NB4 (cell line): Measurements from ENCODE around the gene NELFCD.

Experiments
- CTCF ChIP-seq: IDR thresholded peaks from one replicate; pipeline ENCODE4 v1.5.1; 2012; ENCODE audit warnings: low read depth, low read length
- MAX ChIP-seq: IDR thresholded peaks from 2 replicates; pipeline ENCODE4 v1.6.1; 2011; ENCODE audit warnings: low read depth, low read length
- POLR2A ChIP-seq: IDR thresholded peaks from 2 replicates; pipeline ENCODE4 v1.6.1; 2011; ENCODE audit warnings: mild to moderate bottlenecking; ENCODE audit not compliant: insufficient read length; ENCODE audit errors: extremely low read depth

- TF ChIP-seq CTCF (no peak), POLR2A (no peak), MAX (no peak)
Observed at GRCh38 chr20:58991715-58992114, 10.7 kb downstream of the NELFCD start.
